Activated T-cell treated with anti-CD3 and anti-CD28 coated beads, Interleukin-2, amount 50 U/mL, for 1 hour (primary cell): Measurements from ENCODE around the gene FTSJ3.
A peak's percentile ranks its signal among the peaks of the same experiment; 100 is the strongest.
"Not testable (repeated sequence)": the region's sequence is repeated elsewhere in the genome, so short reads cannot be mapped to it uniquely, and the experiment has no call there.

Experiments used
- DNase-seq: peaks from one replicate; pipeline ENCODE4 v3.0.0-alpha.2; 2020

Gene FTSJ3, protein sequence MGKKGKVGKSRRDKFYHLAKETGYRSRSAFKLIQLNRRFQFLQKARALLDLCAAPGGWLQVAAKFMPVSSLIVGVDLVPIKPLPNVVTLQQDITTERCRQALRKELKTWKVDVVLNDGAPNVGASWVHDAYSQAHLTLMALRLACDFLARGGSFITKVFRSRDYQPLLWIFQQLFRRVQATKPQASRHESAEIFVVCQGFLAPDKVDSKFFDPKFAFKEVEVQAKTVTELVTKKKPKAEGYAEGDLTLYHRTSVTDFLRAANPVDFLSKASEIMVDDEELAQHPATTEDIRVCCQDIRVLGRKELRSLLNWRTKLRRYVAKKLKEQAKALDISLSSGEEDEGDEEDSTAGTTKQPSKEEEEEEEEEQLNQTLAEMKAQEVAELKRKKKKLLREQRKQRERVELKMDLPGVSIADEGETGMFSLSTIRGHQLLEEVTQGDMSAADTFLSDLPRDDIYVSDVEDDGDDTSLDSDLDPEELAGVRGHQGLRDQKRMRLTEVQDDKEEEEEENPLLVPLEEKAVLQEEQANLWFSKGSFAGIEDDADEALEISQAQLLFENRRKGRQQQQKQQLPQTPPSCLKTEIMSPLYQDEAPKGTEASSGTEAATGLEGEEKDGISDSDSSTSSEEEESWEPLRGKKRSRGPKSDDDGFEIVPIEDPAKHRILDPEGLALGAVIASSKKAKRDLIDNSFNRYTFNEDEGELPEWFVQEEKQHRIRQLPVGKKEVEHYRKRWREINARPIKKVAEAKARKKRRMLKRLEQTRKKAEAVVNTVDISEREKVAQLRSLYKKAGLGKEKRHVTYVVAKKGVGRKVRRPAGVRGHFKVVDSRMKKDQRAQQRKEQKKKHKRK

DNA sequence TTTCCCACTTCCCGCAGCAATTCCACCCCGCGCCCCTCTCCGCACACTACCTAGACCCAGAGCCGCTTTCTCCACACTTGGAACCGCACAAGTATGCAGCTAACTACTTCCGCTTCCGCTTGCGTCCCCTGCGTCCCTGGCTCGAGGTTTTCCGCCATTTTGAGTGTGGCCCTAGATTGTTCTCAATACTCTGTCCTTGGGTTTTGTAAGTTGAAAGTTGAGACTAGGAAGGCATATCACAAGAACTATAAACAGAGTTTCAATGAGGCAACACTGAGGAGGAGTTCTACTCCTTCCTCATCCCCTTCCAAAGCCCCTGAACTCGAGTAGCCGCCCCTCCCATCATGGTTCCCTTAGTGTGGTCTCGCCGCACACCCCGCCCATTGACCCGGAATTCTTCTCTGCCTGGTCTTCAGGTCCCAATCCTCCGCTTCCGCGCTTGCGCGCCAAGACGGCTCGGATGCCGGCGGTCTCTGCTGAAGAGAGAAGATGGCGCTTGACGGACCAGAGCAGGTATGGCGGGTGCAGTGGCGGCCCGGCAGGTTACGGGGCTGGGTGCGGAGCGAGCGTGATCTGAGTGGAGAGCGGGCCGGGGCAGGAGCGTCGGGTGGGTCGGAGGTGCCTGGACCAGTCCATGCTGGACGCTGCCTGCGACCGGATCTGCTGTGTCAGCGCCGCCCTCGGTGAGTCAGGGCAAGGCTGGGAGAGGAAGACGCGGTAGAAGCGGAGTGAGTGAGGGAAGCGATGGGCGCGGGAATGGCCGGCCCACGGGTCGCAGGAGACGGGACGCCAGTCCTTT, at the start of gene FTSJ3, which contains the start of gene PSMC5:
TSS of gene FTSJ3 (minus strand) at position 662 of the 799 bp plus-strand sequence. CDS start 761 bp downstream, outside the sequence.
TSS of gene PSMC5 (plus strand) at position 430 of the 799 bp plus-strand sequence. CDS start at position 490, 60 bp downstream.
- DNase-seq: peak; percentile 92

DNA sequence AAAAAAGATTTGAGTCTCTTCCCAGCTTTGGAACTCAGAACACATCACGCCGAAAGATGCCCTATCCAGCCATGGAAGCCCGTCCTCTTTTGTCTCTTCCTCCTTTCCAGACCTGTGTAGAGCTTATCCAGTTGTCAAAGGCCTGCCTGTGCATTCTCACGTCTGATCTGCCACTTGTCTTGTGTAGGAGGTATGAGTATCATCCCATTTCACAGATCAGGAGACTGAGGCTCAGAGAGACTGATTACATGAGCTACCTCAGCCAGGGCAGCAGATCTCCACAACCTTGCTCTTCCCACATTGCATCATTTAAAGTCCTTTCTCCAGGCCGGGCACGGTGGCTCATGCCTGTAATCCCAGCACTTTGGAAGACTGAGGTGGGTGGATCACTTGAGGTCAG, 47.2 kb upstream of the FTSJ3 start:
- not testable (repeated sequence) for DNase-seq

DNA sequence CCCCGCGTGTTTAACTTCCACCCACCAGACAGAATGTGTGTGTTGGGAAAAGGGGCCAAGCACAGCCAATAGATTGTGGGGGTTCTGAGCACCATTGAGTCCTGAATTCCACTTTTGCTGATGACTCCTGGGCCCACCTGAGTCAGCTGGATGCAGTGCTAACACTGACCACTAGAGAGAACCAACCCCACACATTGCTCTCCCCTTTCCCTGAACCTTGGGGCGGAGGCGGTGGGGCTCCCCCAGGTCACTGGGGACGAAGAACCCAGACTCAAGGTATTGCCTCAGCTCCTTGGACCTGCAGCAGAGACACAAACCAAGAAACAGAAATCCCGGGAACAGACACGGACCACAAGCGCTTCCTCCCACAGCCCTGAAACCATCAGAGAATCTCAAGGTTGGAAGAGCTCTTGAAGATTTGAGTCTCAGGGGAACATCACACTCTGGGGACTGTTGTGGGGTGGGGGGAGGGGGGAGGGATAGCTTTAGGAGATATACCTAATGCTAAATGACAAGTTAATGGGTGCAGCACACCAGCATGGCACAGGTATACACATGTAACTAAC, 46.7 kb upstream of the FTSJ3 start:
- DNase-seq: not testable (repeated sequence)

DNA sequence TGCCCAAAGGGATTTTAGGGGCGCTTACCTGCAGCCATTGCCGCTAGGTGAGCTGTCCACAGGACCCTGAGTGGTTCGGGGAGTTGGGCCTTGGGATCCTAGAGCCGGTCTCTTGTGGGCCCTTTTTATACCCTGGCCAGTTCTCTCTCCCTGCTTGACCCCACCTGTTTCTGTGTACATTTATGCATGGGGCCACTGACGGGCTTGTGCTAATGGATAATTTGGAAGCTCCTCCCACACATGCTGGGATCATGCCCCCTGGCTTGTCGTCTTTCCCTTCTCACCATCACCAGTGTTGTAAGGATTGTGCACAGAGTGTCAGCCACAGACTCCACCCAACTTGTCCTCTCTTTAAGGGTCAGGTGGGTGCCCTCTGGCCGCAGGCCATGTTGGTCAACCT, 46.1 kb upstream of the FTSJ3 start, which contains the start of gene CSH2:
TSS of gene CSH2 (minus strand) at position 101 of the 400 bp plus-strand sequence. CDS start at position 38, 63 bp downstream.
- not testable (repeated sequence) for DNase-seq

DNA sequence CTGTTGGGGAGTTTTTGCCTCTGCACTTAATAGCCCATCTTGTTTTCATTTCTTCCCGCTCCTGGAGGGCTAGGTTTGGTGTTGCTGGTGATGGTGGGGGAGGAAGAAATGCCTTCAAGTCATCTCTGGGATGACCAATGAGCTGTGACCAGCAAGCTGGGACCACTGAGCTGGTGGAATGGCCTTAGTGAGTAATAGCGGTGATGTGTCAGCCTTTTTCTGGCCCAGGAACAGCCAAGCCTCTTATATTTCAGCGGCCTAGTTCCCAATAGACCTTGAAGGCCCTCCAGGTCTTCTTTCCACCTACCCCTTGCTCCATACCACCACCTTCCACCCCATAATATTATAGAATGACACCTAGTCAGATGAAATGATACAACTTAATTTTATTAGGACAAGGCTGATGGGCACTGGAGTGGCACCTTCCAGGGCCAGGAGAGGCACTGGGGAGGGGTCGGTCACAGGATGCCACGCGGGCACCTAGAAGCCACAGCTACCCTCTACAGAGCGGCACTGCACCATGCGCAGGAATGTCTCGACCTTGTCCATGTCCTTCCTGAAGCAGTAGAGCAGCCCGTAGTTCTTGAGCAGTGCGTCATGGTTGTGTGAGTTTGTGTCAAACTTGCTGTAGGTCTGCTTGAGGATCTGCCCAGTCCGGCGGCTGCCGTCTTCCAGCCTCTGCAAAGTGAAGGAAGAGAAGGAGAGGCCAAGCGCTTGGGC, 44.3 kb upstream of the FTSJ3 start:
- not testable (repeated sequence) for DNase-seq

DNA sequence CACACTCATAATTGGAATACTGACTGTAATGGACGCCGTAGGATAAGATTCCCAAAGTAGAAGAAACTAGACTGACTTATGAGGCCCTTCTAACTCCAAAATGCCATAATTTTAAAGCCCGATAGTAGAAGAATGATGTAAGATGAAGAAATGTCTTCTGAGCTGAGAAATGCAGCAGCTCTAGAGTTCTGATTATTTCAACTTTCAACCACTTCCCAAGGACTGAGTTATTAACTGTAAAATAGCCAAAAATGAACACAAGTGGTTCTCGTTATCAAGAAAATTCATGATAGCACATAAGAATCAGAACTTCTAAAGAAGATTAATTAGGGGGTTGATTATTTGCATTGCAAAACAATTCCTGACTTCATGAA, 42.8 kb upstream of the FTSJ3 start:
- not testable (repeated sequence) for DNase-seq

DNA sequence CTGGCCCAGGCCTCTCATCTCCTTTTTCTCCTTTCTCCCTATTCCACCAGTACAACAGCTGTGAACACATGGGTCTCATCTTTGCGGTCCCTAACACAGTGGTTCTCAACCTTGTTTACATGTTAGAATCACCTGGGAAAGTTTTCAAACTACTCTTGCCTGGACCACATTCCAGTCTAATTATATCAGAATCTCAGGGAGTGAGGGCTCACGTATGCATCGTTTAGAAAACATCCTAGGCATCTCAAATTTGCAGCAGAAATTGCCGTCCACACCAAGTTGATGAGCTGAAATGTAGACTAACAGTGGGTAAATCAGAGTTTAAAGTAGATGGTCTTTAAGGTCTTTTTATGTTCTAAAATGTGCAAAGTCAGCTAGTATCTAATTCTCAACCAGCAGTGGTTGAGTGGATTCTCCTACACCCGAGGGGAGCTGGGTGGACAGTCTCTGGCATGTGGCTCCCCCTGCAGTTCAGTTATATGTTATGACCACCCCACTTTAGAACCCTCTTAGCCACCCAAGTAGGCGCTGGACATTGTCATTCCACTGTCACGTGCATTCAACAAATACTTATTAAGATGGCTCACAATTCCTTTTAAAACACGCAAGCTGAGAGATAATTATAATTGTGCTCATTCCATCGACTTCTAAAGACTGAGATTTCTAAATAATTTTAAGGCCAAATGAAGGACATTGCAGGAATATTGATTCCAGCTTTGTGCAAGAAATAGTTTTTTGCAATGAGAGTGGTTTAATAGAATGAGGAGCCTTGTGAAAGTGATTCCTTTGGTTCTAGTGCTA, 42.2 kb upstream of the FTSJ3 start:
- not testable (repeated sequence) for DNase-seq

DNA sequence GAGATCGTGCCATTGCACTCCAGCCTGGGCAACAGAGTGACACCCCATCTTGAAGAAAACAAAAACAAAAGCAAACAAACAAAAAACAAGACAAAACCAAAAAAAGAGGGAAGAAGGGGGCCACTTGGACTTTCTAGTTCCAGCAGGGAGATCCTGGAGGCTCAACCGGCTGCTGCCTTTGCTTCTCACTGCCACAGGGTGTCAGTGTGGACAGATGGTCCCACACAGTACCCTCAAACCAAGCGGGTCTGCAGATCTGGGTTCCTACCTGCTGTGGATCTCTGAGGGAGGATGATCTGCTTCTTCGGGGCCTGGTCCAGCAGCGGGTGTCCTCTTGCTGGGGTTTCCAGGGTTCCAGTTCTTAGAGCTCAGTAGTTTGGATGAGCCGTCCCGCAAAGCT, 39.2 kb upstream of the FTSJ3 start:
- DNase-seq: not testable (repeated sequence)

DNA sequence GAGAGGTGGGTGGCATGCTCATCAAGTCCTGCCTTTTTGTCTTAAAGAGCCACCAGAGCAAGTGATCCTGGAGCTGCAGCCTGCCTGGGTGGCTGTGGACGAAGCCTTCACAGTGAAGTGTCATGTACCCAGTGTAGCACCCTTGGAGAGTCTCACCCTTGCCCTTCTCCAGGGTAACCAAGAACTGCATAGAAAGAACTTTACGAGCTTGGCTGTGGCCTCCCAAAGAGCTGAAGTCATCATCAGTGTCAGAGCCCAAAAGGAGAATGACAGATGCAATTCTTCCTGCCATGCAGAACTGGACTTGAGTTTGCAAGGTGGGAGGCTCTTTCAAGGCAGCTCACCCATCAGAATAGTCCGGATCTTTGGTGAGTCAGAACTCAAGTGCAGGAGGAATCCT, 31.8 kb upstream of the FTSJ3 start:
- DNase-seq: no peak

DNA sequence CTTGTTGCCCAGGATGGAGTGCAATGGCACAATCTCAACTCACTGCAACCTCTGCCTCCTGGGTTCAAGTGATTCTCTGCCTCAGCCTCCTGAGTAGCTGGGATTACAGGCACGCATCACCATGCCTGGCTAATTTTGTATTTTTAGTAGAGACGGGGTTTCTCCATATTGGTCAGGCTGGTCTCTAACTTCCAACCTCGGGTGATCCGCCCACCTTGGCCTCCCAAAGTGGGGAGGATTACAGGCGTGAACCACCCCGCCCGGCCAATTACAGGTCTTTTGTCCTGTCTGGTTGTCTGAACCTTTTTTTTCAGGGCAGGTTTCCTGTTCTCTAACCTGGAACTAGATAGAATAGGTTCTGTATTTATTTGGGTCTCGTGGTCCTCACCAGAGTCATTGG, 29.0 kb upstream of the FTSJ3 start:
- DNase-seq: not testable (repeated sequence)

DNA sequence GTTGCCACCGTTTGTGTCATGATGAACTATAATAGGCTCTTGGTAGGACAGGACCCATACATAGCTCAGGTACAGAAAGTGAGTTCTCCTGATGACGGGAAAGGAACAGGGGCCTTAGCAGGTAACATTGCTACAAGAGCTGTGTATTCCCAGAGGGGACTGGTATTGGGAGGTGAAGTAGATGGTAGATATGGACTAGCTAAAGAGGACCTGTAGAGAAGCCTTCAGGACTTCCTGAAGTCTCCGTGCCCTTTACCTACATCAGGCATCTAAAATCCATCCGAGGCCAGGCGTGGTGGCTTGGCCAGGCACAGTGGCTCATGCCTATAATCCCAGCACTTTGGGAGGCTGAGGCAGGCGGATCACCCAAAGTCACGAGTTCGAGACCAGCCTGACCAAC, 27.7 kb upstream of the FTSJ3 start:
- no peak for DNase-seq

DNA sequence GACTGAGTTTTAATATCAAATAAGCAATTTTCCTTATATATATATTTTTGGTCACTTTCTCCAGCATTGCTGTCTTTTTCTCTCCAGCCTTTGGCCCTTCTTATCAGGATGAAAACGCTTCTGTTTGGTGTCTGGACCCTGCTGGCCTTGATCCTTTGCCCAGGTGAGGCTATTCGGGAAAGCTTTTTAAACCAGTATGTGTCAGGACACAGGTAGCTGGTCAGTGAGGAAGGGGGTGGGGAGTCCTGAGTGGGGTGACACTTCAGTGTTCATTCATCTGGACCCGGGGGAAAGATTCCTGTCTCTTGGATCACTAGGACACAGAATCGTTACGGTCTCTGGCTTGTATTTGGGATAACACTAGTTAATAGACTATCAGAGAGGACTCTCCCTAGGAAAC, 27.2 kb upstream of the FTSJ3 start:
- no peak for DNase-seq

DNA sequence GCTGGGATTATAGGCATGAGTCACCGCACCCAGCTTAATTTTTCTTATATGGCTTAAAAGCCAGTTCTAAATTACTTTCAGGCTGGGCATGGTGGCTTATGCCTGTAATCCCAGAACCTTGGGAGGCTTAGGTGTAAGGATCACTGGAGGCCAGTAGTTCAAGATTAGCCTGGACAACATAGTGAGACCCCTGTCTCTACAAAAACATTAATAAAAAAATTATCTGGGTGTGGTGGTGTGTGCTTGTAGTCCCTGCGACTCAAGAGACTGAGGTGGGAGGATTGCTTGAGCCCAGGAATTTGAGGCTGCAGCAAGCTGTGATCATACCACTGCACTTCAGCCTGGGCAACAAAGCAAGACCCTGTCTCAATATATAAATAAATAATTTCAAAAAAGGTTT, 25.8 kb upstream of the FTSJ3 start:
- no peak for DNase-seq

DNA sequence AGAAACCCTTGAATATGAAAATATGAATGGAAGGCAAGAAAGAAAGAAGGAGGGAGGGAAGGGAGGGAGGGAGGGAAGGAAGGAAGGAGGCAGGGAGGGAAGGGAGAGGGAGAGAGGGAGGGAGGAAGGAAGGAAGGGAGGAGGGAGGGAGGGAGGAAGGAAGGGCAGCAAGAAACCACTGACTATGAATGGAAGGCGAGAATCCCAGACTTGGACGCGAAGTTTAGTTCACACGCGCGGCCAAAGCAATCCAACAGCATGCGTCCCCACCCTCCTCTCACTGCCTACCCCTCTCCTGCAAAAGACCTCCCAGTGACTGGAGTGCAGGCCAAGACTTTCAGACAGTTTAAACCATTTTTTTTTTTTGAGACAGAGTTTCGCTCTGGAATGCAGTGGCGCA, 22.9 kb upstream of the FTSJ3 start:
- no peak for DNase-seq

DNA sequence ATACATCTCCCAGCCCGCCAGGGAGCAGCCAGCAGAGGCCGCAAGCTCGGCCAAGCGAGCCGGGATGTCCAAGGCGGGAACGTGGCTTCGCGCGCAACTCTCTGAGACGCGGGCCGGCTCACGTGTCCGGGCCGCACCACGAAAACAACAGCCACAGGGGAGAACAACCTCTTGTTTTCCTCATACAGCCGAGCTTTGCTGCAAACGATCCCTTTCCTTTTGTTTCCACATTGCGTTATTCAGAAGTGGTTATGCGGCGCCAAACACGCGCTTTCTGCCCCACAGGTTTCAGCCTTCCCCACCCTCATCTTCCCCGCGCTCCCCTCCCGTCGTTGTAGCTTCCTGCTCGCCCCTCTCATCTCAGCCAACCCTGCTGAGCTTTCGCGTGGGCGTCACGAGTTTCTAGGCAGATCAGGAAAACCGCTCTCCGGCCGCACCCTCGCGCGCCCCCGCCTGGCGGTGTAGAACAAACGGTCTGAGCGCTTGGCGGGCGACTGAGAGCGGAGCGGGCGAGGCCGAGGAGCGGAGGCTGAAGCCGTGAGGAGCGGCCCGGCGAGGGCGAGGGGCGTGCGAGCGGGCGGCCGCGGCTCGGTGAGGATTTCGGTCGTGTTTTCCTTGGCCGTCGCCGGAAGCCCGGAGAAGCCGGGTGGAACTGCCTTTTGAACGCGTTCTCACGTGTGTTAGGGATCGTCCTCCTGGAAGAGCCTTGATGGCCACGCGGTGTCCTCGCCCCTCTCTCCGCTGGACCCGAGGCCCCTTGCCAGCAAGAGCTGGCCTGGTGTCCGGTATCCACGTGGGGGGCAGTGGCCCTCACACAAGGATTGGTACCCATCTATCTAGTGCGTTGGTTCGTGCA, 21.6 kb upstream of the FTSJ3 start:
- DNase-seq: peak; percentile 97

DNA sequence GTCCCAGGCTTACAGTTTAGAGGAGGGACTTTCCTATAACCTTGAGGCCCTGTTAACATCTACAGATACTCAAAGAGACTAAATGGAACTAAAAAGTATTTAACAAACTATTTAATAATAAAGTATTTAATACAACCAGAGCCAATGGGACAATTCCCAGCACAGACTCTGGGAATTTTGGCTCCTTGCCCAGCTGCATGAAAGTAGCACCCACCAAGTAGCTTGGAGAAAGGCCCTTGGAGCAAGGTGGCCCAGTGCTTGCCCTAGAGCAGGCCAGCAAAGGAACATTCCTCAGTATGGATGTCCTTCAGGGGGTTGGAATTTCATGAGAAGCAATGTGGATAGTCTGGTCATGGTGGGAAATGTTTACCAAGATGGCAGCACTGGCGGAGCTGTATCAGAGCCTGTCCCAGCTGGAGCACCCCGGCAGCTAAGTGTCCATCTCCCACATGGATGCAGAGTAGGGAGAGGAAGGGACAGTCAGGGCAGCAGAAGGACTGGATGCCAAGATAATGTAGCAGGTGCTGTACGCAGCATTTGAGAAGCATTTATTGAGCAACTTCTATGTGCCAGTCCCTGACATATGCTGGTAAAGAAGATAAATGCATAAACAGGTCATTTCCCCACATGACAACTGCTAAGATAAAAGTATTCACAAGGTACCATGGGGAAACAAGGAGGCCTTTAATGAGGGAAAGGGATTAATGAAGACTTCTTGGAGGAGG, 20.2 kb upstream of the FTSJ3 start:
- no peak for DNase-seq

DNA sequence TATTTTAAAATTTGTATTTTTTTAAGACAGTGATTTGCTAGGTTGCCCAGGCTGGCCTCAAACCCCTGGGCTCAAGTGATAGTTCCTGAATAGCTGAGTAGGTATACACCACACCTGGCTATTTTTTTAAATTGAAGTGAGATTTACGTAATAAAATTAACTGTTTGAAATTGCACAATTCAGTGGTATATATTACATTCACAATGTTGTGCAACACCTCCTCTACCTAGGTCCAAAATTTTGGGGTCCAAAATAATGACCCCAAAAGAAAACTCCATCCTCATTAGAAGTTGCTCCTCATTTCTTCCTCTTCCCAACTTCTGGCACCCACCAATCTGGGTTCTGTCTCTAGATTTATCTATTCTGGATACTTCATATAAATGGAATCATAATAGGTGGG, 18.0 kb upstream of the FTSJ3 start:
- no peak for DNase-seq

DNA sequence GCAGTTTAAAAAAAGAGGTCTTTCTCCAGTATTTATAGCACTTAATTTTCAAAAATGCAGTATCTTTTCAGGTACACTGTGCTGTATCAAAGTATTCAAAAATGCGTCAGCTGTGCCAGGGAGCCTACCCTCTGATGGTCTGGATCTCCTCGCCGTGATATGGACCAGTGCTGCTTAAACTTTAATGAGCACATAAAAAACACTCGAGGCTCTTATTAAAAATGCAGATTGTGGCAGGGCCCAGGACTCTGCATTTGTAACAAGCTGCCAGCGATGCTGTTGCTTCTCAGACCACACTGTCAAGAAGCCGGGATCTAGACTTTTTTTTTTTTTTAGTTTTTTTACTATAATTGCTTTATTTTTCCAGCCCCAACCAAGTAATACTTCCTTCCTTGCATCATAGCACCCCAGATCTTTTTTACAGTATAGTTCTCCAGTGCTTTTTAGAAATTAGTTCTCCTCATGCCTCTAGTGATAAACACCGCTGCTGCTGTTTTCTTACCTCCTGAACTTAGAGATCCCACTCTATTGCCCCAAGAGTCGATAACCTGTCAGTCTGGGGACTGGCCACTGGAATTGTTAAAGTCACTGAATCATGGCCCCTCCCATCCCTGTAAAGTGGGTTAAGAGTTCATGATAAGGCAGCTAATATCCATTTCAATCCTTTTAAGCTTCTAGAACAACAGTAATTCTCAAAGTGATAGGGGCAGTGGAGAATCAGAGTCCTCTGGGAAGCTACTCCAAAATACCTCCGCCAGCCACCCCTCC, 16.6 kb upstream of the FTSJ3 start:
- DNase-seq: no peak
